Neural cell (in vitro differentiated cells): Measurements from ENCODE around the gene FBXO38. TPM values are rescaled to one million over a fixed set of nuclear protein-coding genes. Genes with fewer than 3 reads are reported as not detected.

Source experiments
- H2AFZ ChIP-seq: fragments of 200-600, 300-800 bp; sonication (generic), shearing (Covaris generic); 2 replicates; pipeline ENCODE4 v1.6.0; 2014; ENCODE audit warnings: low read depth, mild to moderate bottlenecking, antibody characterized with exemption, low read length, moderate library complexity
- H3F3A ChIP-seq: fragments of 200-600 bp; shearing (Covaris generic); 2 replicates; pipeline ENCODE4 v1.6.1; 2016; ENCODE audit warnings: mild to moderate bottlenecking, moderate library complexity, mixed read lengths, antibody characterized with exemption, low read length; ENCODE audit not compliant: insufficient read depth, poor library complexity, severe bottlenecking
- H3K27ac ChIP-seq: fragments of 200-600, 300-800 bp; sonication (generic), shearing (Covaris generic); 2 replicates; pipeline ENCODE4 v1.5.1; 2014; ENCODE audit warnings: mild to moderate bottlenecking, low read length, moderate library complexity
- H3K27me3 ChIP-seq: fragments of 300-800, 200-600 bp; sonication (generic), shearing (Covaris generic); 2 replicates; pipeline ENCODE4 v1.6.0; 2014; ENCODE audit warnings: mild to moderate bottlenecking, low read depth, low read length, moderate library complexity; ENCODE audit not compliant: insufficient read depth
- H3K36me3 ChIP-seq: fragments of 300-800, 200-600 bp; sonication (generic), shearing (Covaris generic); 2 replicates; pipeline ENCODE4 v1.5.1; 2014; ENCODE audit warnings: mild to moderate bottlenecking, antibody characterized with exemption, low read length, moderate library complexity; ENCODE audit not compliant: insufficient read depth
- H3K4me2 ChIP-seq: fragments of 300-800, 200-600 bp; sonication (generic), shearing (Covaris generic); 2 replicates; pipeline ENCODE4 v1.6.0; 2014; ENCODE audit warnings: mild to moderate bottlenecking, low read length
- H3K4me3 ChIP-seq: fragments of 300-800, 200-600 bp; sonication (generic), shearing (Covaris generic); 2 replicates; pipeline ENCODE4 v1.5.1; 2014; ENCODE audit warnings: mild to moderate bottlenecking, low read length, moderate library complexity
- H3K79me2 ChIP-seq: fragments of 200-600 bp; shearing (Covaris generic); replicated peaks from 2 replicates; pipeline ENCODE4 v1.6.0; 2014; ENCODE audit warnings: mild to moderate bottlenecking, low read length, moderate library complexity; ENCODE audit not compliant: insufficient read depth
- H3K9ac ChIP-seq: fragments of 300-800, 200-600 bp; sonication (generic), shearing (Covaris generic); 2 replicates; pipeline ENCODE4 v1.6.1; 2016; ENCODE audit warnings: mild to moderate bottlenecking, low read length, mixed read lengths
- H3K9me2 ChIP-seq: fragments of 200-600 bp; shearing (Covaris generic); 2 replicates; pipeline ENCODE4 v1.6.1; 2016; ENCODE audit warnings: mild to moderate bottlenecking, low read length, mixed read lengths; ENCODE audit not compliant: insufficient read depth
- H3K9me3 ChIP-seq: fragments of 200-600, 300-800 bp; sonication (generic), shearing (Covaris generic); 2 replicates; pipeline ENCODE4 v1.6.1; 2016; ENCODE audit warnings: mild to moderate bottlenecking, mixed run types, low read length, moderate library complexity, mixed read lengths
- H4K20me1 ChIP-seq: fragments of 200-600 bp; shearing (Covaris generic); 2 replicates; pipeline ENCODE4 v1.6.1; 2016; ENCODE audit warnings: mild to moderate bottlenecking, mixed run types; ENCODE audit not compliant: insufficient read depth
- CTCF ChIP-seq: fragments of 450-650 bp; IDR thresholded peaks from 2 replicates; pipeline ENCODE4 v1.5.1; 2014; ENCODE audit warnings: antibody characterized with exemption, mild to moderate bottlenecking, moderate library complexity; ENCODE audit not compliant: poor library complexity, severe bottlenecking
- EP300 ChIP-seq: fragments of 450-650 bp; conservative IDR thresholded peaks from 2 replicates; pipeline ENCODE4 v1.6.1; 2014; ENCODE audit warnings: antibody characterized with exemption, mild to moderate bottlenecking, moderate library complexity; ENCODE audit not compliant: poor library complexity, severe bottlenecking
- EZH2 ChIP-seq: fragments of 200-600, 300-800 bp; shearing (Covaris generic), sonication (generic); IDR thresholded peaks from 2 replicates; pipeline ENCODE4 v1.6.1; 2014; ENCODE audit warnings: antibody characterized with exemption, low read length, borderline replicate concordance, mild to moderate bottlenecking; ENCODE audit not compliant: insufficient read depth, poor library complexity, severe bottlenecking
- MXI1 ChIP-seq: fragments of 450-650 bp; conservative IDR thresholded peaks from 2 replicates; pipeline ENCODE4 v1.6.1; 2014; ENCODE audit warnings: antibody characterized with exemption, mild to moderate bottlenecking; ENCODE audit not compliant: poor library complexity, severe bottlenecking
- POLR2AphosphoS5 ChIP-seq: IDR thresholded peaks from 2 replicates; pipeline ENCODE4 v1.6.1; 2012
- RAD21 ChIP-seq: fragments of 450-650 bp; conservative IDR thresholded peaks from 2 replicates; pipeline ENCODE4 v1.6.1; 2014; ENCODE audit warnings: antibody characterized with exemption, mild to moderate bottlenecking, moderate library complexity
- REST ChIP-seq: IDR thresholded peaks from 2 replicates; pipeline ENCODE4 v1.6.1; 2012; ENCODE audit warnings: borderline replicate concordance
- SMC3 ChIP-seq: fragments of 450-650 bp; conservative IDR thresholded peaks from 2 replicates; pipeline ENCODE4 v1.6.1; 2014; ENCODE audit warnings: antibody characterized with exemption, mild to moderate bottlenecking, moderate library complexity; ENCODE audit not compliant: poor library complexity
- TAF1 ChIP-seq: IDR thresholded peaks from 2 replicates; pipeline ENCODE4 v1.6.1; 2012; ENCODE audit warnings: low read depth
- polyA plus RNA-seq: library from polyadenylated mRNA; depleted of rRNA; stranded (reverse); fragments of >200 nt; gene quantifications from 2 replicates; pipeline ENCODE4 v1.2.3, GENCODE V29; 2014

The FBXO38 gene
- polyA plus RNA-seq, 1 donor from 2014 or later, result 69.1 TPM

GRCh38 chr5:148342371-148343045, 41.2 kb upstream of the FBXO38 start:
- H3K9me3 ChIP-seq, result no peaks in the 10 kb centered on the region
- H3K27me3 ChIP-seq, result no peaks in the 10 kb centered on the region
- H2AFZ ChIP-seq, result no peak overlapping the region
- no peak overlapping the region for H3K4me3 ChIP-seq
- no peaks in the 10 kb centered on the region for H3K79me2 ChIP-seq
- no peaks in the 10 kb centered on the region for H4K20me1 ChIP-seq
- no peak overlapping the region for H3K4me2 ChIP-seq
- H3K9ac ChIP-seq, result no peak overlapping the region
- H3K9me2 ChIP-seq, result no peaks in the 10 kb centered on the region
- H3K27ac ChIP-seq, result no peak overlapping the region
- no peak for TF ChIP-seq CTCF
- no peak for TF ChIP-seq POLR2AphosphoS5
- TF ChIP-seq REST, result no peak
- TF ChIP-seq SMC3, result no peak
- no peak for TF ChIP-seq RAD21
- no peak for TF ChIP-seq EZH2
- TF ChIP-seq MXI1, result no peak
- no peak for TF ChIP-seq EP300
- TF ChIP-seq TAF1, result no peak
- no peaks in the 10 kb centered on the region for H3K36me3 ChIP-seq
- H3F3A ChIP-seq, result no peaks in the 10 kb centered on the region

GRCh38 chr5:148343046-148343407, 40.7 kb upstream of the FBXO38 start:
- no peak overlapping the region for H3K9ac ChIP-seq
- no peaks in the 10 kb centered on the region for H3K79me2 ChIP-seq
- no peak for TF ChIP-seq RAD21
- TF ChIP-seq CTCF, result no peak
- no peak for TF ChIP-seq POLR2AphosphoS5
- TF ChIP-seq TAF1, result no peak
- no peak for TF ChIP-seq MXI1
- TF ChIP-seq EZH2, result no peak
- TF ChIP-seq REST, result no peak
- no peak for TF ChIP-seq SMC3
- no peak for TF ChIP-seq EP300
- no peaks in the 10 kb centered on the region for H3K9me2 ChIP-seq
- no peak overlapping the region for H3K27ac ChIP-seq
- H3K4me3 ChIP-seq, result no peak overlapping the region
- no peaks in the 10 kb centered on the region for H3K9me3 ChIP-seq
- H3K27me3 ChIP-seq, result no peaks in the 10 kb centered on the region
- H3K36me3 ChIP-seq, result no peaks in the 10 kb centered on the region
- no peak overlapping the region for H3K4me2 ChIP-seq
- H4K20me1 ChIP-seq, result no peaks in the 10 kb centered on the region
- no peak overlapping the region for H2AFZ ChIP-seq
- H3F3A ChIP-seq, result no peaks in the 10 kb centered on the region
